ENCODE results near the gene EDN1. TPM values are rescaled to one million over a fixed set of nuclear protein-coding genes. Genes with fewer than 3 reads are reported as not detected.

The EDN1 gene
- total RNA-seq, 2 donors from 2014 or later = 6.5 to 11.8 TPM

DNA sequence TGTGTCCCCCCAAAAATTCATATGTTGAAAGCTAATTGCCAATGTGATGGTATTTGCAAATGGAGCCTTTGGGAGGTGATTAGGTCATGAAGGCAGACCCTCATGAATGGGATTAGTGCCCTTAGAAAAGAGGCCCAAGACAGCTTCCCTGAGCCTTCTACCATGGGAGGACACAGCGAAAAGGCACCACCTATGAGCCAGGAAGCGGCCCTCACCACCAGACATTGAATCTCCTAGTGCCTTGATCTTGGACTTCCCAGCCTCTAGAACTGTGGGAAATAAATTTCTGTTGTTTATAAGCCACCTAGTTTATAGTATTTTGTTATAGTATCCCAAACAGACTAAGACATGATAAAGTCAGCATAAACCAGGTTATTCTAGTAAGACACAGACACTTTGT lies 18.9 kb downstream of the EDN1 start:
- Histone ChIP-seq H3K9me3 (no peaks in the 10 kb centered on the region), H3K27me3 (replicated peaks; ENCODE audit: insufficient read depth) (no peaks in the 10 kb centered on the region), H3K4me1 (ENCODE audit: control insufficient read depth in 1 of 2, low read depth in 2 of 2) (peaks cover 3 to 16% of the 10 kb centered on the region in 2 donors), H3K4me3 (no peak overlapping the region), H3K27ac (no peak overlapping the region), H3K36me3 (no peaks in the 10 kb centered on the region)
- TF ChIP-seq, protein P1, sequence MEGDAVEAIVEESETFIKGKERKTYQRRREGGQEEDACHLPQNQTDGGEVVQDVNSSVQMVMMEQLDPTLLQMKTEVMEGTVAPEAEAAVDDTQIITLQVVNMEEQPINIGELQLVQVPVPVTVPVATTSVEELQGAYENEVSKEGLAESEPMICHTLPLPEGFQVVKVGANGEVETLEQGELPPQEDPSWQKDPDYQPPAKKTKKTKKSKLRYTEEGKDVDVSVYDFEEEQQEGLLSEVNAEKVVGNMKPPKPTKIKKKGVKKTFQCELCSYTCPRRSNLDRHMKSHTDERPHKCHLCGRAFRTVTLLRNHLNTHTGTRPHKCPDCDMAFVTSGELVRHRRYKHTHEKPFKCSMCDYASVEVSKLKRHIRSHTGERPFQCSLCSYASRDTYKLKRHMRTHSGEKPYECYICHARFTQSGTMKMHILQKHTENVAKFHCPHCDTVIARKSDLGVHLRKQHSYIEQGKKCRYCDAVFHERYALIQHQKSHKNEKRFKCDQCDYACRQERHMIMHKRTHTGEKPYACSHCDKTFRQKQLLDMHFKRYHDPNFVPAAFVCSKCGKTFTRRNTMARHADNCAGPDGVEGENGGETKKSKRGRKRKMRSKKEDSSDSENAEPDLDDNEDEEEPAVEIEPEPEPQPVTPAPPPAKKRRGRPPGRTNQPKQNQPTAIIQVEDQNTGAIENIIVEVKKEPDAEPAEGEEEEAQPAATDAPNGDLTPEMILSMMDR (IDR thresholded peaks at IDR 0.05) = no peak
- ATAC-seq (ENCODE audit: insufficient number of reproducible peaks, low FRiP score, low read depth) = no peak
- no peak for DNase-seq (ENCODE audit: low spot score)

DNA sequence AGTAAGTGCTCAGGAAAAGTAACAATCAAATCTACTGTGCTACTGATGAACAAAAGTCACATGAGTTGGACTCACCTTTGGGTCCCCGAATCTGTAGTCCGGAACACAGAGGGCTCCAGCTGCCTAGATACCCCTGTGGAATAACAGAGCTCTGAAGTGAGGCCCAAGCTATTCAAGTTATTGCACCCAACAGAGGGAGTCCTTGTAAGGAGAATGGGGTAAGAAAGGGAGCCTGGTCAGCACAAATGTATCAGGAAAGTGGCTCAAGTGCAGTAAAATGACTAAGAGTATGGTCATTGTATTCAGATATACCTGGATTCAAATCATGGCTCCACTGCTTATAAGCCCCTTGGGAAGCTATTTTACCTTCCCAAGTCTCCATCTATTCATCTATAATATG lies 20.9 kb downstream of the EDN1 start:
- Histone ChIP-seq H3K4me3 (no peak overlapping the region), H3K27me3 (replicated peaks; ENCODE audit: insufficient read depth) (no peaks in the 10 kb centered on the region), H3K27ac (no peak overlapping the region), H3K4me1 (ENCODE audit: control insufficient read depth in 1 of 2, low read depth in 2 of 2) (peaks cover 3 to 24% of the 10 kb centered on the region in 2 donors), H3K9me3 (no peaks in the 10 kb centered on the region), H3K36me3 (no peaks in the 10 kb centered on the region)
- DNase-seq (ENCODE audit: low spot score) (no peak), ATAC-seq (ENCODE audit: insufficient number of reproducible peaks, low FRiP score, low read depth) (no peak)
- TF ChIP-seq, protein P1 (IDR thresholded peaks at IDR 0.05) = no peak

DNA sequence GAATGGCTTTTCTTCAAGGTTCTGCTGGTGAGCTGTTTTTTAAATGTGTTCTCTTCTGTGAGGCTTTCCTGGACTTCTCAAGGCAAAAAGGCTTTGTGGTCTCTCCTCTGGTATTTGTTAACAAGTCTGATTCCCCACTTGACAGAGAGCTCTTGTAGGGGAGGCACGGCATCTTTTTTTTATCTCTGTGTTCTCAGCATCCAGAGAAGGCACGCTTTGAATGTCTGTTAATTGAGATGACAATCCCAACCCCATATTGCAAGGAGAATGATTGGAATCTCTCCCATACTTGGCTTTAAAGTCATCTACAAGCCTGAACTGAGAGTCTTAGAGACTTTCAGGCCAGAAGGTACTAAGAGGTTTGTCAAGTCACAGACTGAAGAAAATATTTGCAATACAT lies 22.6 kb downstream of the EDN1 start:
- no peak for DNase-seq (ENCODE audit: low spot score)
- no peak for ATAC-seq (ENCODE audit: insufficient number of reproducible peaks, low FRiP score, low read depth)
- TF ChIP-seq, protein P1 (IDR thresholded peaks at IDR 0.05) = no peak
- Histone ChIP-seq H3K4me1 (ENCODE audit: control insufficient read depth in 1 of 2, low read depth in 2 of 2) (peaks cover 3 to 24% of the 10 kb centered on the region in 2 donors), H3K36me3 (no peaks in the 10 kb centered on the region), H3K9me3 (no peaks in the 10 kb centered on the region), H3K4me3 (no peak overlapping the region), H3K27me3 (replicated peaks; ENCODE audit: insufficient read depth) (no peaks in the 10 kb centered on the region), H3K27ac (peak overlapping the region; percentile 71 to 73)

DNA sequence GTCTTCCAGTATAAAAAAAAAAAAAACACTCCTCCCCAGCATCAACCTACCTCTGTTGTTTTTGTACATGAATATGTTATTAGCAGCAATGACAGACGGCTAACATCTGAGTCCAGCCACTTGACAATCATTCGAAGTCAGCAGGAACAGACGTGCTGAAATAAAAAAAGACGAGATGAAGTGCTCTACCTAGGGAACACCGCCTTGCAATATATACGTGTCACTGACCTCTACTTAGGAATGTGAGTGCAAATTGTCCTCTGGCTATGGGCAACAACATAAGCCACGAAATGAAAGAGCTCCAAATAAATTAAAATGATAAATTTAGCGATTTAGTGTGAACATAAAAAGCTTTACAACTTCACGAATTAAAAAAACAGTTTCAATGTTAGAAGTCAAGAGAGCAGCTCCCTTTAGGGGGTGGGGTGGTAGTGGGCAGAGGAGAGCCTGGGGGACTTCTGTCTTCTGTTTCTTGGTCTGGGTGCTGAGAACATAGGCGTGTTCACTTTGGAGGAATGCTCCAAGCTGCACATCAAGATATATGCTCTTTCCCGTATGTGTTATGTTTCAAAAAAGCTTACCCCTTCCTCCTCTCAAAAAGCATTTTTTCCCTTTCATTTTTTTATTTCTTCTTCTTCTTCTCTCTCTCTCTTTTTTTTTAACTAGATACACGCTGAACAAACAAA lies 23.3 kb downstream of the EDN1 start:
- Histone ChIP-seq H3K9me3 (no peaks in the 10 kb centered on the region), H3K27me3 (replicated peaks; ENCODE audit: insufficient read depth) (no peaks in the 10 kb centered on the region), H3K36me3 (no peaks in the 10 kb centered on the region), H3K27ac (peak overlapping the region; percentile 71 to 73), H3K4me1 (ENCODE audit: control insufficient read depth in 1 of 2, low read depth in 2 of 2) (peaks cover 3 to 24% of the 10 kb centered on the region in 2 donors), H3K4me3 (peak overlapping the region; percentile 51)
- TF ChIP-seq, protein P1 (IDR thresholded peaks at IDR 0.05) = no peak
- DNase-seq (ENCODE audit: low spot score) (no peak), ATAC-seq (ENCODE audit: insufficient number of reproducible peaks, low FRiP score, low read depth) (no peak)

DNA sequence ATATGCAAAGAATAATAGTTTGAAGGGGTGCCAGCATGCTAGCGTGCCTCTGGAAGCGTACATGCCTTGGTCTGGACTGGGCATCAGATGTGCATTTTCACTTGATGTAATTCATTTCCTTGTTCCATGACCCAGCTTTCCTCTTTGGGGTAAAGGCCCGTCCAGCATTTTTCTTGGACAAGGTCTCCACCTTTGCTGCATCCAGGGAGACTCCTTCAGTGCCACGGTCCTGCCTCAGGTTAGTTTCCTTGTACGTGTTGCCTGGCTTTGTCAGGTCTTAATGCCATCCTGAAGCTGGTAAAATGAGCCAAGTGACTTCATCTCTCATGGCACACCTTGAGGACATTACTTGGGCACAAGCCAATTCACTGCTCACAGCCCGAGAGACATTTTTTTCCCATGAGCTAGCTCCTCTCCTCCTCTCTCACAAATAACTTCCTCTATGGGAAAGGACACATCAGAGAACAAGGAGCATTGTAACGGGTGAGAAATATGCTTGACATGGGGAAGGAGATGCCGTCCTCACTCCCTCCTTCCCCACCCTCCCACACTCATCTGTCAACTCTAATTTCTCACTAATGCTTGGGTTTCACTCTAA lies 23.9 kb downstream of the EDN1 start:
- Histone ChIP-seq H3K4me3 (peak overlapping the region; percentile 51), H3K4me1 (ENCODE audit: control insufficient read depth in 1 of 2, low read depth in 2 of 2) (peaks cover 3 to 24% of the 10 kb centered on the region in 2 donors), H3K36me3 (no peaks in the 10 kb centered on the region), H3K9me3 (no peaks in the 10 kb centered on the region), H3K27me3 (replicated peaks; ENCODE audit: insufficient read depth) (no peaks in the 10 kb centered on the region), H3K27ac (peak overlapping the region; percentile 71 to 73)
- DNase-seq (ENCODE audit: low spot score) (no peak), ATAC-seq (ENCODE audit: insufficient number of reproducible peaks, low FRiP score, low read depth) (peak; percentile 67)
- TF ChIP-seq, protein P1 (IDR thresholded peaks at IDR 0.05) = no peak

Measured in thoracic aorta (tissue), 2 donors.